Nephron (organoid): ENCODE measurements around the gene FOXL1.

ENCODE experiments used
- H3K27ac Mint-ChIP-seq, 3 experiments: 2 replicates each; pipeline ENCODE4 v1.8.0; 2020; ENCODE audit warnings: mixed read lengths in 3 of 3, mild to moderate bottlenecking in 2 of 3, moderate library complexity in 1 of 3
- H3K27me3 Mint-ChIP-seq: 2 replicates; pipeline ENCODE4 v1.8.0; 2021; ENCODE audit warnings: low read depth, mild to moderate bottlenecking, moderate library complexity, mixed read lengths
- H3K36me3 Mint-ChIP-seq: 2 replicates; pipeline ENCODE4 v1.8.0; 2020; ENCODE audit warnings: low read depth, mixed read lengths
- H3K4me1 Mint-ChIP-seq: 2 replicates; pipeline ENCODE4 v1.8.0; 2020; ENCODE audit warnings: mixed read lengths
- H3K4me3 Mint-ChIP-seq, 3 experiments: 2 replicates each; pipeline ENCODE4 v1.8.0; 2020; ENCODE audit warnings: mild to moderate bottlenecking in 3 of 3, mixed read lengths in 3 of 3, moderate library complexity in 2 of 3
- H3K9me3 Mint-ChIP-seq: 2 replicates; pipeline ENCODE4 v1.8.0; 2020; ENCODE audit warnings: mixed read lengths
- TF ChIP-seq, protein P1 (sequence below), 3 experiments: fragments of 200-600 bp; sonication (generic); IDR thresholded peaks; one replicate each; pipeline ENCODE4 v1.5.0; 2021; ENCODE audit warnings: antibody characterized with exemption in 3 of 3; ENCODE audit not compliant: unreplicated experiment in 3 of 3

The FOXL1 gene

DNA sequence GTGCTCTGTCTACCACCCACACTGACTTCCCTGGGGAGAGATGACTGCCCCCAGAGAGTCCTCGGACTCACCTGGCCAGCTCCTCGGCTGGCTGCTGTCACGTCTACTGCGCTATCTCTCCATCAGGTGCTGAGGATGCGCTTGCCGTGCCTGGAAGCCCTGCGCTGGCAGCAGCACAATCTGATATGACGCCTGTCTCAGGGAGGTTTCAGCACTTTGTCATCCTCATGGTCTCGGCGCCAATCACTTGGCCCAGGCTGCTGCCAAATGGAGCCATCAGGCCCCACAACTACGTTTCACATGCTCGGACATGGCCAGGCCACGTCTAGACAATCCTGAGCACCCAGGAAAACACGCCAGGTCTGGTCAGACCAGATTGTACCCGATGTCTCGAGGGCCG is 46.7 kb downstream of the FOXL1 start:
- Mint-ChIP-seq H3K4me3 (no peak overlapping the region), H3K27me3 (peaks cover 28% of the 10 kb centered on the region), H3K4me1 (peaks cover 10% of the 10 kb centered on the region), H3K9me3 (no peaks in the 10 kb centered on the region), H3K36me3 (no peaks in the 10 kb centered on the region), H3K27ac (no peak overlapping the region)
- TF ChIP-seq, protein P1, sequence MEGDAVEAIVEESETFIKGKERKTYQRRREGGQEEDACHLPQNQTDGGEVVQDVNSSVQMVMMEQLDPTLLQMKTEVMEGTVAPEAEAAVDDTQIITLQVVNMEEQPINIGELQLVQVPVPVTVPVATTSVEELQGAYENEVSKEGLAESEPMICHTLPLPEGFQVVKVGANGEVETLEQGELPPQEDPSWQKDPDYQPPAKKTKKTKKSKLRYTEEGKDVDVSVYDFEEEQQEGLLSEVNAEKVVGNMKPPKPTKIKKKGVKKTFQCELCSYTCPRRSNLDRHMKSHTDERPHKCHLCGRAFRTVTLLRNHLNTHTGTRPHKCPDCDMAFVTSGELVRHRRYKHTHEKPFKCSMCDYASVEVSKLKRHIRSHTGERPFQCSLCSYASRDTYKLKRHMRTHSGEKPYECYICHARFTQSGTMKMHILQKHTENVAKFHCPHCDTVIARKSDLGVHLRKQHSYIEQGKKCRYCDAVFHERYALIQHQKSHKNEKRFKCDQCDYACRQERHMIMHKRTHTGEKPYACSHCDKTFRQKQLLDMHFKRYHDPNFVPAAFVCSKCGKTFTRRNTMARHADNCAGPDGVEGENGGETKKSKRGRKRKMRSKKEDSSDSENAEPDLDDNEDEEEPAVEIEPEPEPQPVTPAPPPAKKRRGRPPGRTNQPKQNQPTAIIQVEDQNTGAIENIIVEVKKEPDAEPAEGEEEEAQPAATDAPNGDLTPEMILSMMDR (IDR thresholded peaks at IDR 0.05; ENCODE audit: unreplicated experiment in 3 of 3), result no peak

DNA sequence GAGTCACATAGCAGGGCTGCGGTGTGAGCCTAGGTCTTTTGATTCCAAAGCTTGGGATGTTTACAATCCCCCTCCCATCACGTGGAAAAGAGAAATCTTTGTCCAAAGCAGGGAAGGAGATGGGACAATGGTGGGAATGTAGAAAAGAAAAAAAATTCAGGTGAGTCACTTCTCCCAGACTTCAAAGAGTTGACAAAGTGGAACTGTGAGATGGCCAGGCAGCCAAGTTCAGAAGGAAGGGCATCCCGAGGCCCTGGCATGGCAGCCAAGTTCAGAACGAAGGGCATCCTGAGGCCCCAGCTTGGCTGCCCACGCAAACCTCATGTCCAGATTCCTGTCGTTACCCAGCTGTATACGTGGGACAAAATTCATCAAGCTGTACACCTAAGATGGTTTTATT is 47.5 kb downstream of the FOXL1 start:
- Mint-ChIP-seq H3K4me1 (peaks cover 14% of the 10 kb centered on the region), H3K4me3 (no peak overlapping the region), H3K9me3 (no peaks in the 10 kb centered on the region), H3K27me3 (peaks cover 34% of the 10 kb centered on the region), H3K36me3 (no peaks in the 10 kb centered on the region), H3K27ac (peak overlapping the region in 1 of 3 experiments; percentile 37)
- TF ChIP-seq, protein P1 (IDR thresholded peaks at IDR 0.05; ENCODE audit: unreplicated experiment in 3 of 3), result no peak

DNA sequence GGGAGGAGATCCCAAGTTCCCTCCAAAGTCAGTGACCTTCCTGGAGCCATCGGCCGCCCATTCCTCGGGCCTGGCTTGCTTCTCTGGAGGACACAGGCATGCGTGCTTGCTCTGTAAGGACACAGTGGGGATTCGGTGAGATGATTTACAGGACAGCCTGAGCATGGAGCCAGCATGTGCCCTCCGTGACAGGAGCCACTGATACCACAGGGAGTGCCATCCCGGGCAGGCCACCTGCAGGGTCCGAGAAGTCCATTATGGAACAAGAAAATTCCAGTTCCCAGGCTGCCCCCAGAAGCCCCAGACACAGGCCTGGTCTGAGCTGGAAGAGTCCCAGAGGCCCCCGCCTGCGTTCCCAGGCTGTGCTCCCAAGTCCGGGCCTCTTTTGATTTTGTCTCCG is 47.9 kb downstream of the FOXL1 start:
- TF ChIP-seq, protein P1 (IDR thresholded peaks at IDR 0.05; ENCODE audit: unreplicated experiment in 3 of 3), result no peak
- no peaks in the 10 kb centered on the region for H3K9me3 Mint-ChIP-seq

DNA sequence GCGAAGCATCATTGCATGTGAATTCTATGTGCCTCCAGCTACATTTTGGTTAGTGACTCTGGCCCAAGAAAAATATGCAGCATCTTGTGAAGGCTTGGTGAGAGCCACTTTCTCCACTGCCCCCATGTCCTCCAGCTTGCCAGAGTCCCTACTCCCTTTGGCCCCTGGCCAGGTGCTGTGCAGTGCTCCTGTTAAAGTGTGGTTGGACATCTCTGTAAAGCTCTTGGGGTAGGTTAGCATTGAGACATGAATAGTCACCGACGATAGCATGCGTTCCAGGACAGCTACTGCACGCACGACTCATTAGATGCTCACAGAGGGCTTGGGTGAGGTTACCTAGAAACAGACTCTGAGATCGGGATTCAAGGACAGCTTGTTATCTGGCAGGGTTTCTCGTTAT is 48.6 kb downstream of the FOXL1 start:
- Mint-ChIP-seq H3K27ac (peak overlapping the region in 1 of 3 experiments; percentile 26), H3K27me3 (peaks cover 36% of the 10 kb centered on the region), H3K9me3 (no peaks in the 10 kb centered on the region), H3K4me1 (peaks cover 14% of the 10 kb centered on the region), H3K4me3 (no peak overlapping the region), H3K36me3 (no peaks in the 10 kb centered on the region)
- TF ChIP-seq, protein P1 (IDR thresholded peaks at IDR 0.05; ENCODE audit: unreplicated experiment in 3 of 3), result no peak

More for the DNA sequence above, 47.9 kb downstream of the FOXL1 start:
- Mint-ChIP-seq H3K4me3 (no peak overlapping the region), H3K27ac (peak overlapping the region in 2 of 3 experiments; percentile 26 to 37), H3K27me3 (peaks cover 37% of the 10 kb centered on the region), H3K4me1 (peaks cover 14% of the 10 kb centered on the region), H3K36me3 (no peaks in the 10 kb centered on the region)

- Mint-ChIP-seq H3K4me3 (no peak overlapping the region), H3K36me3 (no peaks in the 10 kb centered on the region), H3K27me3 (peaks cover 27% of the 10 kb centered on the region), H3K9me3 (no peaks in the 10 kb centered on the region), H3K27ac (no peak overlapping the region), H3K4me1 (peaks cover 14% of the 10 kb centered on the region)
- TF ChIP-seq, protein P1 (IDR thresholded peaks at IDR 0.05; ENCODE audit: unreplicated experiment in 3 of 3), result no peak
Measured at GRCh38 chr16:86628614-86629013, 50.3 kb downstream of the FOXL1 start.

GRCh38 chr16:86630471-86630870 is 52.1 kb downstream of the FOXL1 start:
- TF ChIP-seq, protein P1 (IDR thresholded peaks at IDR 0.05; ENCODE audit: unreplicated experiment in 3 of 3), result no peak
- H3K4me3 Mint-ChIP-seq, result no peak overlapping the region
- no peaks in the 10 kb centered on the region for H3K36me3 Mint-ChIP-seq
- no peaks in the 10 kb centered on the region for H3K9me3 Mint-ChIP-seq
- H3K4me1 Mint-ChIP-seq, result peaks cover 24% of the 10 kb centered on the region
- H3K27me3 Mint-ChIP-seq, result peaks cover 32% of the 10 kb centered on the region
- no peak overlapping the region for H3K27ac Mint-ChIP-seq
